Ectodermal cell (in vitro differentiated cells): ENCODE data around the gene EFNA2.
A peak's percentile ranks its signal among the peaks of the same experiment; 100 is the strongest.
"Not testable (repeated sequence)": the region's sequence is repeated elsewhere in the genome, so short reads cannot be mapped to it uniquely, and the experiment has no call there.

ENCODE experiments used
- H3K27ac ChIP-seq: 2 replicates; pipeline ENCODE4 v1.7.0; 2013; ENCODE audit warnings: mild to moderate bottlenecking, low read depth, low read length; ENCODE audit not compliant: insufficient read depth, poor library complexity, severe bottlenecking
- H3K27me3 ChIP-seq: 2 replicates; pipeline ENCODE4 v1.7.0; 2013; ENCODE audit warnings: mild to moderate bottlenecking, low read length; ENCODE audit not compliant: insufficient read depth, control insufficient read depth, poor library complexity, severe bottlenecking
- H3K36me3 ChIP-seq: one replicate; pipeline ENCODE4 v1.7.0; 2013; ENCODE audit warnings: low read length; ENCODE audit not compliant: control insufficient read depth, insufficient read depth
- H3K4me1 ChIP-seq: one replicate; pipeline ENCODE4 v1.7.0; 2013; ENCODE audit warnings: low read length; ENCODE audit not compliant: control insufficient read depth, insufficient read depth
- H3K4me3 ChIP-seq: 2 replicates; pipeline ENCODE4 v1.7.0; 2013; ENCODE audit warnings: low read depth, low read length, control low read depth; ENCODE audit not compliant: insufficient read depth
- H3K9me3 ChIP-seq: 2 replicates; pipeline ENCODE4 v1.7.0; 2013; ENCODE audit warnings: mild to moderate bottlenecking, low read length, moderate library complexity; ENCODE audit not compliant: control insufficient read depth
- WGBS, 2 experiments: methylation state at CpG; one replicate each; pipeline ENCODE4 v1.1.7; 2013; ENCODE audit warnings: missing lambda C conversion rate in 2 of 2; 5-methylcytosine and 5-hydroxymethylcytosine counted together

The EFNA2 gene

DNA sequence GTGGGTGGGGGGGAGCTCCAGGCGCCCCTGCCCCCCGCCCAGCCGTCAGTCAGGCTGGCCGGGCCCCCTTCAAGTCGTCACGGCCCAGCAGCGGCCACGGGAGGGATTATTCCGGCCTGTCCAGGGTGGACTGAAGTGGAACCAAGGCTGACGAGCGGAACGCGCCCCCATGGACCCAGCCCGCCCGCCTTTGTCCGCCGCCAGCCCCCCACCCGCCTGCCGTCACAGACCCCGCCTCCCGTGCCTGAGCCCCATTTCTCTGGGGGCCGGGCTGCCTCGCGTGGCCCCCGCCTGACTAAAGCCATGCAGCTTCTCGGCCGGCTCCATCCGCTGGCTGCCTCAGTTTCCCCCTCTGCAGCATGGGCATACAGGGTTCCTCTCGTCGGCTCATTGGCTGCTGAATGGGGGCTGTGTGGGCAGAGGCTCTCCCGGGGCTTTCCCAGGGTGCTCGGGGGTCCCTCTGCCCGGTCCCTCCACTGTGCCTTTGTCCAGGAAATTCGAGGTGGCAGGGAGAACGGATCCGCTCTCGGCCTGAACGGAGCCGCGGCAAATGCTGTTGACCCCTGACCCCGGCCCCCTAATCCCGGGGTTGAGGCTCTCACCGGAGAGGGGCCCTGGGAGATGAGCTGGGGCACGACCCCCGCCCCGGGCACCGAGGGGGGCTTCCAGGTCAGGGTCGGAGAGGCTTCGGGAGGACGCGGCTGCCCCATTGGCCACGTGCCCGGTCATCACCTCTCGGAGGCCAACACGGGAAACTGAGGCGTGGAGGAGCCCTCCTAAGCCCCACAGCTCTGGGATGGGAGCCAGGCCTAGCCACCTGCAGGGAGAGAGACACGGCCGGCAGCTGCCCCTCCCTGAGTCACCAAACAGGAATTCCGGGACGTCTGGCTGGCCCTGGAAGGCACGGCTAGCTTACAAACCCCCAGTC is 27.4 kb downstream of the EFNA2 start:
- Histone ChIP-seq H3K4me1 (peaks cover 10% of the 10 kb centered on the region), H3K27me3 (peaks cover 21% of the 10 kb centered on the region), H3K4me3 (no peak overlapping the region), H3K9me3 (no peaks in the 10 kb centered on the region), H3K27ac (peak overlapping the region; percentile 36), H3K36me3 (no peaks in the 10 kb centered on the region)
- WGBS, 2 experiments: 79 to 83% methylated on average over 61 of the region's 61 CpGs

DNA sequence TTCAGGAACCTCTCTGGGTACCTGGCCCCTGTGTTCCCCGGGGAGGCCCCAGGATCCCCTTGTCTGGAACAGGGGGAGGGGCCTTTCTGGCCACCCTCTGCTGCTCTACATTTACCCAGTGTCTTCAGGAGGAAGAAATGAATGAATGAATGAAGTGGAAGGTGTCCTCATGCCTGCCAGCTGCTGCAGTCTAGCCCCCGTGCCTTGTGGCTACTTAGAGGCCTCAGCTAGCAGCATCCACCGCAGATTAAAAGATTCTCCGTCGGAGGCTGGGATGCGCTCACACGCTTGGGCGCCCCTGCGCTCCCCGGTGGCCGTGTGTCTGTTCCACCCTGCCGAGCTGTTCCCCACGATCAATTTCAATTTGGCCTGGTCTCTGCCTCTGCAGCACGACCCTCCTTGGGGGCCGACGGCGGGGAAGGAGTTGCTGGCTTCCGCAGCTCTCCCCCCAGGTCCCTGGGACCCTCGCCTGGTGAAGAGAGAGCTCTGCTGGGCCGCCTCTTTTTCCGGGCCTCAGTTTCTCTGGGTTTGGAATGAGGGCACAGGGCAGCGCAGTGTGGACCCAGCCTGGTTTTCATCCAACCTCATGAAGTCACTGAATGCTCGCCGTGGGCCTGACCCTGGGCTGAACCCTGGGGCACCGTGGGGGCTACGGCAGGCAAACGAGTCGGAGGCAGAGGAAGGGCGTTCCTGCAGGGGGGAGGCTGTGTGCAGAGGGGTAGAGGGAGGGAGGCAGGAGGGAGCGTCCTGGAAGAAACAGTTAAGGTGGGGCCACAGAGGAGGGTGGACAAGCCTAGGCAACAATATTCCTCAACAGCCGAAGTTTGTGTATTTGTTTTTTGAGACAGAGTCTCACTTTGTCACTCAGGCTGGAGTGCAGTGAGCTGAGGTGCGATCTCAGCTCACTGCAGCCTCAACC is 28.3 kb downstream of the EFNA2 start:
- WGBS, 2 experiments: 79 to 82% methylated on average over 32 of the region's 32 CpGs
- peaks cover 21% of the 10 kb centered on the region for H3K27me3 ChIP-seq
- no peak overlapping the region for H3K4me3 ChIP-seq
- peaks cover 17% of the 10 kb centered on the region for H3K4me1 ChIP-seq
- H3K27ac ChIP-seq: no peak overlapping the region
- no peaks in the 10 kb centered on the region for H3K36me3 ChIP-seq
- no peaks in the 10 kb centered on the region for H3K9me3 ChIP-seq

DNA sequence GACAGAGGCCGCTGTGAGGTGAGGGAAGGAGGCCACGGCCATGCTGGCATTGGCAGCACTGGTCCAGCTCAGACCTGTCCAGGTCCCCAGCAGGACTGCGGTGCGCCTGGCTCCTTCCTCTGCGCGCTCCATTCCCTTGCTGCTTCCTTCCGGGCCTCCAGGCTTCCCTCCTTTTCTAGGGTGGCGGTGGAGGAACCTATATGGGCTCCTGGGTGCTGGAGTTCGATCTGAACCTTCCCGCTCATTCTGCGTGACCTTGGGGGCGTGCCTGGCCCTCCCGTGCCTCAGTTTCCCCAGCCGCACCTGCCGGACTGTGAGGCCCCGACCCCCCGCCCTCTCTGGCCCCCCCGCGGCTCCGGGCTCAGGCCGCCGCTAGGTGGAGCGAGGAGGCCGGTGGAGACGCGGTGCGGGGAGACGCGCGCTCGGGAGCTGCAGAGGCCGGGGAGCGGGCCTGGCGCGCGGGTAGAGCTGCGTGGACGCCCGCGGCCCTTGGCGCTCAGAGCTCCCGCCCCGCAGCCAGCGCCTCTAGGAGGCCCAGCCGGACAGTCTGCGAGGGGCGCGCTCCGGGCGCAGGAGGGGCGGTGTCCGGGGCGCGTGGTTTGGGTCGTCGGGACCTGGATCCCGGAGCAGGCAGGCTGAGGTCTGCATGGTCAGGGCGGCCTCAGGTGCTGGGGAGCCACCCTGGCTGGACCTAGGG is 29.9 kb downstream of the EFNA2 start:
- Histone ChIP-seq H3K36me3 (no peaks in the 10 kb centered on the region), H3K27ac (no peak overlapping the region), H3K9me3 (no peaks in the 10 kb centered on the region), H3K4me3 (peak overlapping the region; percentile 12), H3K4me1 (peaks cover 17% of the 10 kb centered on the region), H3K27me3 (peaks cover 21% of the 10 kb centered on the region)
- 18 to 19% methylated on average over 58 of the region's 58 CpGs for WGBS, 2 experiments

DNA sequence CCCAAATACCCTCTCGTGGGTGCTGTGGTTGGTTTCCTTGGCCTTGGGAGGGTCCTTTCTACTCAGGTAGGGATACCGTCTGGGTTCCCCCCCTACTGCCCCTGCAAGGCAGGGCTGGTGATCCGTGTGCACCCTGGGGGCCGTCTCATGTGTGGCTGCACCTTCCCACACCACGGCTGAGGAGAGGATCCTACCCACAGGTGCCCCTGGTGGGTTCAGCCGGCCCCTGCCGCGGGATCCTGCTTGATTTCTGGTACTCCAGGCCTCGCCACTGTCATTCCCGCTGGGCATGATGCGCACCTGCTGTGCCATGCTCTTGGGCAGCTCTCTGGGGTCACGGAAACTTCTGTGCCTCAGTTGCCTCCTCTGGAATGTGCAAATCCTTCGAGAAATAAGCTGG is 30.8 kb downstream of the EFNA2 start:
- H3K36me3 ChIP-seq: no peaks in the 10 kb centered on the region
- 85 to 90% methylated on average over 13 of the region's 13 CpGs for WGBS, 2 experiments
- peaks cover 21% of the 10 kb centered on the region for H3K27me3 ChIP-seq
- no peaks in the 10 kb centered on the region for H3K9me3 ChIP-seq
- no peak overlapping the region for H3K4me3 ChIP-seq
- no peak overlapping the region for H3K27ac ChIP-seq
- H3K4me1 ChIP-seq: peaks cover 17% of the 10 kb centered on the region

DNA sequence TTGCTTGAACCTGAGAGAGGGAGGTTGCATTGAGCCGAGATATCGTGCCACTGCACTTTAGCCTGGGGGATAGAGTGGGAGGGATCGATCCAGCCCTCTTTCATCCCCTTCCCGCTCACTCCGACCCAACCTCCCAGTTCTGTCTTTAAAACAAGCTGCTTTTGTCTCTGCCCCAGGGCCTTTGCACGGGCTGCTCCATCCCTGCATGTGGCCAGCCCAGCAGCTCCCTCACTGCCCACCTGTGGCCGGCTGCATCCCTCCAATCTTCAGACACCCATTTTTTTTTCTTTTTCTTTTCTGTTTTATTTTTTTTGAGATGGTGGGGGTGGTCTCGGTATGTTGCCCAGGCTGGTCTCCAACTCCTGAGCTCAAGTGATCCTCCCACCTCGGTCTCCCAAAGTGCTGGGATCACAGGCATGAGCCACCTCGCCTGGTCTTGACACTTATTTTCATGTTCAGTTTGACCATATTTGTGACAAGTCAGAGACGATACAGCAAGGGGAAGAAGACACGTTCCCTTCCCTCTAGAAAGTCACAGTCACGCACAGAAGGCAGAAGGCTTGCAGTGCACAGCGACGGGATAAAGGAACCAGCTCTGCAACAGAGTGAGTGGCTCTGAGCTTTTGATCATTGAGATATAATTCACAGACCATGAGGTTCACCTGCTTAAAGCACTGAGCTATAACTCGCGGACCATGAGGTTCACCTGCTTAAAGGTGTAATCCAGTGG is 31.8 kb downstream of the EFNA2 start:
- Histone ChIP-seq H3K36me3 (no peaks in the 10 kb centered on the region), H3K27me3 (peaks cover 21% of the 10 kb centered on the region), H3K4me3 (no peak overlapping the region), H3K4me1 (peaks cover 14% of the 10 kb centered on the region), H3K9me3 (no peaks in the 10 kb centered on the region), H3K27ac (no peak overlapping the region)
- 89 to 91% methylated on average over 17 of the region's 17 CpGs for WGBS, 2 experiments

DNA sequence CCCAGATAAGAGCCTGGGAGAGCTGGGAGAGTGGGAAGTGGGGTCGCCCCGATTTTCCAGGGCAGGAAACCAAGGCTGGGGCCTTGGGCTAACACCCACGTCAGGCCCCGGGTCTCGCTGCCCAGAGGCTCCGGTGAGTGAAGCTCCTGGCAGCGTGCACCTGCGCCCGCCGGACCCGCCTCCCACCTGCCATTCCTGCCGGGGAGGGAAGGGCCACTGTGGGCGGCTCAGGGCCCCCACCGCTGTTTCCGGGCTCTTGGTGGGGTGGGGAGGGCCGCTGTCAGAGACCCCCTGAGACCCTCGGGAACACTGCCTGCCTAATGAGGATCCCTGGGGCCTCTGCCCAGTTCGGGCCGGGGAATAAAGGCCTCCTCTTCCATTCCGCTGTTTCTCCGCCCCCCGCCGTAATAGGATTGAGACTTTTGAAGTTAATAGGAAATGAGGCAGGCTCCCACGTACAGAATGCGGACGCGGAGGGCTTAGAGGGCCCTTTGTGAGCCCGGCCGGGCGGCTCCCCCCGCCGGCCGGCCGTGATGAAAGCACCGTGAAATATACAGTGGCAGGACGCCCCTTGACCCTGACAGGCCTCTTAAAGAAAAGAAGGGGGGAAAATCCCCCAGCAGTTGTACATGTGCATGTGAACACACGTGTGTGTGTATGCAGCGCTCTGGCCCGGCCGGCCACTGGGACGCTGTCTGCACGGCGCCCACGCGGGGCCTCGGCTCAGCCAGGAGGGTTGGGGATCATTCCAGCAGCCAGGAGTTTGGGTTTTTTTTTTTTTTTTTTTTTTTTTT is 33.2 kb downstream of the EFNA2 start:
- WGBS, 2 experiments: 63 to 65% methylated on average over 46 of the region's 46 CpGs
- Histone ChIP-seq H3K27ac (peak overlapping the region; percentile 44), H3K4me1 (peaks cover 14% of the 10 kb centered on the region)

DNA sequence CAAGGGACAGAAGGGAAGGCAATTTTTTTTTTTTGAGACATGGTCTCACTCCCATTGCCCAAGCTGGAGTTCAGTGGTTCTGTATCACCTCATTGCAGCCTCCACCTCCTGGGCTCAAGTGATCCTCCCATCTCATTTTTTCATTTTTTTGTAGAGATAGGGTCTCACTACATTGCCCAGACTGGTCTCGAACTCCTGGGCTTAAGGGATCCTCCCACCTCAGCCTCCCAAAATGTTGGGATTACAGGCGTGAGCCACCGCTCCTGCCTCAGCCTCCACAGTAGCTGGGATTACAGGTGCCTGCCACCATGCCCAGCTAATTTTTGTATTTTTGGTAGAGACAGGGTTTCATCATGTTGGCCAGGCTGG is 34.6 kb downstream of the EFNA2 start:
- H3K4me1 ChIP-seq: peaks cover 20% of the 10 kb centered on the region
- WGBS, 2 experiments: 93 to 97% methylated on average over 3 of the region's 3 CpGs
- H3K36me3 ChIP-seq, H3K27ac ChIP-seq, H3K9me3 ChIP-seq, H3K4me3 ChIP-seq: not testable (repeated sequence)
- peaks cover 20% of the 10 kb centered on the region for H3K27me3 ChIP-seq

More for the DNA sequence above, 33.2 kb downstream of the EFNA2 start:
- Histone ChIP-seq H3K27me3 (peaks cover 21% of the 10 kb centered on the region), H3K36me3 (no peaks in the 10 kb centered on the region), H3K9me3 (no peaks in the 10 kb centered on the region), H3K4me3 (no peak overlapping the region)

DNA sequence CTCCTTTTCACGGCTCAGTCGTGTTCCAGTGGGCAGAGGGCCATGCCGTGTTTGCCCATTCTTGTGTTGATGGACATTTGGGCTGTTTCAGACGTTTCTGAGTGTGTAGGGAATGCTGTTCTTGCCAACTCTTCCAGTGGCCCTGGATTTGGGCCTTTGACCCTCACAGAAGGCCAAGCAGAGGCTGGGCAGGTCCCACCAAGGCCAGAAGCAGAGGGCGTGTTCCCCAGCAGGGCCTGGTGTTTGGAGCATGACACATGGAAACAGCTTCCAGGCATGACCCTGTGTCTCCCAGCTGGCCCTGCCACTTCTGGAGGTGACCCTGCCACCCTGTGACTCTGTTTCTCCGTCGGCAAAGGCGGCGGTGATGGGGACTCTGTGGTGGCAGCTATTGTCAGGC is 35.9 kb downstream of the EFNA2 start:
- peaks cover 20% of the 10 kb centered on the region for H3K4me1 ChIP-seq
- H3K27ac ChIP-seq: no peak overlapping the region
- H3K9me3 ChIP-seq: no peaks in the 10 kb centered on the region
- H3K36me3 ChIP-seq: no peaks in the 10 kb centered on the region
- H3K27me3 ChIP-seq: peaks cover 8% of the 10 kb centered on the region
- H3K4me3 ChIP-seq: no peak overlapping the region
- WGBS, 2 experiments: 89 to 90% methylated on average over 9 of the region's 9 CpGs
